Activated CD4-positive, alpha-beta T cell treated with anti-CD3 and anti-CD28 coated beads, Interleukin-2, Interleukin-6, amounts not matched to agents 100 ng/mL and 50 ng/mL, durations not matched to agents 16 hours and 8 hours (primary cell): ENCODE measurements around the gene HERC2.

ENCODE experiments used
- DNase-seq: peaks from one replicate; pipeline ENCODE4 v3.0.0-alpha.2; 2020

Gene HERC2

DNA sequence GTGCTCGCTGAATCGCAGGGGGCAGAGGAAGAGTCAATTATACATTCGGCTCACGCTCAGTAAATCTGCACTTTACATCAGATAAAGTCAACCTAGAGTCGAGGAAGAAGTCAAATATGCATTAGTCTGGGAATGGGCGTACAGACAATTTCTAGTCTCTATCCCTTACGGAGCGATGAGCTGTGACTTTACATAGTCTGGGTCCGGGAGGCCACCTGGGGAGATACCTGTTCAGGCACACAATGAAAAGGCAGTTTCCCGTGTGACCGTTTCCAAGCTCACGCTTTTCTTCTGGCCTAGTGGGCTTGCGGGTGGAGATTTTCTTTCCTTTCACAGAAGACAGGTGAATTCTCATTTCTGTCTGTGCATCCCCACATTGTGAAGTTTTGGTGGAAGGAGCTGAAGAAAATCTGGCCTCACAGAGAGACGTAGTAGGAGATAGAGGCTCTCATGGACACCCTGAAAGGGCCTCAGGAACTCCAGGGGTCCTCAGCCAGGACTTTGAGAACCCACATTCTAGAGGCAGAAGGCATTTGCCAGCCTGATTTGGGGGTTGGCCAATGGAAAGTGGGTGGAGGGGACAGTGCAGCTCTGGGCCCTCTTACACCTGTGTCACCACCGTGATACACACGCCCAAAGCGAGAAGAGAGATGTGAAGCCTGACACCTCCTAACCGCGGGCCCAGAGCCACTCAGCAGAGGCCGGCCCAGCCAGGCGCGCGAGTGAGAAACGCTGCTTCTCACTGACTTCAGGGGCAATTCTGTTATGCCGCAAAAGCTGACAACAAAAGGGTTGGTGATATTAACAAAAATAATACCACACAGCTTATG, 212.1 kb downstream of the HERC2 start:
- no peak for DNase-seq

DNA sequence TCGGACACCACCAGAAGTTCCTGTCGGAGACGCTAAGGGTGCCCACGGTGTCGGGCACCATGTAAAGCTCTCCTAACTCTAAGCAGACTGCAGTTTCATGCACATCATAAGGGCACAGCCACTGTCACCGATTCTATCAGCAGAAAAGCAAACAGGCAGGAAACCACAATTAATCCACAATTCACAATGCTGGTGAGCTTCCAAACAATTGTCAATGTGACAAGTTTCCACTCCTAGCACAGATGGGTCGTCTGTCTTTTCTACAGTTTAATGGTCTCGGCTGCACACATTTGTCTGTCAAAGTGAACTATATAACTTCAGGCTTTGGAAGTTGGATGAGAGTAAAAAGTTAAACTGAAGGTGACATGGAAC, 214.1 kb downstream of the HERC2 start:
- peak; percentile 12 for DNase-seq

DNA sequence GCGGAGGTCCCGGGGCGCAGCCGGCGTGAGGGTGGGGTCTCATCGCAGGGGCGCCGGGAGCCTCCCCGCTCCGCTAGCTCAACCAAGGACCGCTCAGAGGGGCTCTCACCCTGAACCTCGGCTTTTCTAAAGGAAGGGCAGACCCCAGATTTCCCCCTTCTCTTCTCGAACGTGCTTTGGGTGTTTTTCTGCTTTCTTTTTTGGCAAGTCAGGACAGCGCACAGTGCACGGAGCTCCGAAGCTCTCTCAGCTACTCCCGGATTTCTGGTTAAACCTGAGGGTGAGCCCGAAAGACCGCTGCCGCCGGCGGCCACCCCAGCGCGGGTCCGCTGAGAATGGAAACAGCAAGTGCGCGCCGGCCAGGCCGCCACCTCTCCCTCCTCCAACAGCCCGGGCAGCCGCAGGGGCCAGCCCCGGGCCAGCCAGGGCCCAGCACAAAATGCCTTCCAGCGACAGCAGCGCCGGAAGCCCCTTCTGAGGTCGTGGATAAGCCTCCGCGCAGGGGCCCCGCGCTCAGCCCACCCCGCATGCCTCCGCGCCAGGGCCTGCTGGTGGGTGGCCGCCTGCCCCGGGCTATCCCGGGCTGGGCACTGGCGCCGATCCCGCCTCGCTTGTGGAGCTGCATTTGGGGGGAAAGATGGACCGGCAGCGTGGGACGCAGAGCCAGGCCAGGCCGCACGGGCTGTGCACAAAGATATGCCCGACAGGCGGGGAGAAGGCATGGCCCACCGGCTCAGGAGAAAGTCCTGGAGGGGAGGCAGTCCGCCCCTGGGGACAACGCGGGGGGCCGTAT, 214.7 kb downstream of the HERC2 start:
- no peak for DNase-seq

DNA sequence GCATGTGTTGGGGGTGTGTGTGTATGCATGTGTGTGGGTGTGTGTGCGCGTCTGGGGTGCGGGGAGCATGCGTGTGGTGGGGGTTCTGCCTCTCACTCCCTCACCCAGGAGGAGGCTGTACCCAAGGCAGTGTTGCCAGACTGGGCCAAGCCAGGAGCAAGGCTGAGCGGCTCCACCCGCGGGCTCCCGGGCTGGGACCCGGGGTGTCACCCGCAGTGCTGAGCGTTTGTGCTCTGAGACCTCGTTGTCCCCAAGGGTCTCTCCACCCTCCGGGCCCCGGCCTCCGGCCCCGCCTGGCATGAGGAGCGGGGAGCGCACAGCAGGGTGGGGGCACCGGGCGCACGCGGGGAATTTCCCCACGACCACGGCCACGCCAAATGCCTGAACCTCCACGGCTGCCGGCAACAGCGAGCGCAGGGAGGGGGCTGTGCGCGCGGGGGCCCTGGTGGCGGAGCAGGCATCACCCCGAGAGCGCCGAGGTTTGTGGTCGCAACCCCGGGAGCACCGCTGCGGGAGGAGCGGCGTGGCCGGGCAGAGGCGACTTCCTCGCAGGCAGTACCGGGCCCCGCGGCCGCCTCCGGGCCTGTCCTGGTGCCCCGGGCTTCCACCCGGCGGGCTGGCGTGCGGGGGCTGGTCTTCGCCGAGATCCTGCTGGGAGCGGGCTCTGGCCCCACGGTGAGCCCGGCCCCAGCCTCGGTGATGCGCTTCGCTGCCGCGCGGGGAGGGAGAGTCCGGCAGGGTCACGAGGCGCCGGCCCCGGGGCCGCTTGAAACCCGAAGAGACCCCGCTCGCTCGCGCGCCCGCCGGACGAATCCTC, 215.5 kb downstream of the HERC2 start:
- peak; percentile 19 for DNase-seq

DNA sequence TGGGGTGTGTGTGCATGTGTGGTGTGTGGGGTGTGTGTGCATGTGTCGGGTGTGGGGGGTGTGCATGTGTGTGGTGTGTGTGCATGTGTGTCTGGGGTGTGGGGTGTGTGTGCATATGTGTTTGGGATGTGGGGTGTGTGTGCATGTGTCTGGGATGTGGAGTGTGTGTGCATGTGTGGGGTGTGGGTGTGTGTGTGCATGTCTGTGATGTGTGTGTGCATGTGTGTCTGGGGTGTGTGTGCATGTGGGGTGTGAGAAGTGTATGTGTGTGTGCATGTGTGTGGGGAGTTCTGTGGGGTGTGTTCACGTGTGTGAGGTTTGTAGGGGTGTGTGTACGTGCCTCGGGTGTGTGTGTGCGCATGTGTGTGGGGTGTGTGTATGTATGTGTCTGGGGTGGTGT, 216.2 kb downstream of the HERC2 start:
- DNase-seq: no peak

DNA sequence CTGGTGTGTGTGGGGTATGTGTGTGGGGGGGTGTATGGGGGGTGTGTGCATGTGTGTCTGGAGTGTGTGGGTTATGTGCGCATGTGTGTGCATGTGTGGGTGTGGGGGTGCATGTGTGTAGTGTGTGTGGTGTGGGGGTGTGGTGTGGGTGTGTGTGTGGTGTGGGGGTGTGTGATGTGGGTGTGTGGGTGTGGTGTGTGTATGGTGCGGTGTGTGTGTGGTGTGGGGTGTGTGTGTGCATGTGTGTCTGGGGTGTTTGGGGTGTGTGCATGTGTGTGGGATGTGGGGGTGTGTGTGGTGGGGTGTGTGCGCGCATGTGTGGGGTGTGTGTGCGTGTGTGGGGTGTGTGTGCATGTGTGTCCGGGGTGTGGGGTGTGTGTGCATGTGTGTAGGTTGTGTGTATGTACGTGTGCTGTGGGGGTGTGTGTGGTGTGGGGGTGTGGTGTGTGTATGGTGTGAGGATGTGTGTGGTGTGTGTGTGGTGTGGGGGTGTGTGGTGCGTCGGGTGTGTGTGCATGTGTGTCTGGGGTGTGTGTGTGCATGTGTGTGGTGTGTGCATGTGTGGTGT, 216.7 kb downstream of the HERC2 start:
- DNase-seq: no peak

GRCh38 chr15:28104326-28104725, 217.7 kb downstream of the HERC2 start:
- no peak for DNase-seq

GRCh38 chr15:28103831-28104230, 218.1 kb downstream of the HERC2 start:
- no peak for DNase-seq

DNA sequence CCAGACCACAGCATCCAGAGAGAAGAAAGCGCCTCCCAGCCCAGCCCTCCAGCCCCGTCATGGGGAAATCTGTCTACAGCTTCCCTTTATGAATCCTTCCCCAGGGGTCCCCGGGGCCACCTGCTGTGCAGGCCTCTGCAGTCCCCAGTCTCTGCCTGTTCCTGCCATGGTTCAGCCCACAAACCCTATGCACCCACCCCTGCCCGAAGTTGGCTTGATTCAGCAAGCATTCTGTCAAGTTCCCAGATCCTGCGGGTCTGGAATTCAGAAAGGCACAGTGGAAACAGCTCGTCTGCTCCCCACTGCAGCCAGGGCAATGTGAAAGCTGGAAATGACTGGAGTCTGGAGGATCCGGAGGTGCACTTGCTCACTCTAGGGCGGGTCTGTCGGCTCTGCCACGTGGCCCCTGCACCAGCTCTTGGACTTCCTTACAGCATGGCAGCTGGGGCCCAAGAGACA, 220.0 kb downstream of the HERC2 start:
- no peak for DNase-seq

DNA sequence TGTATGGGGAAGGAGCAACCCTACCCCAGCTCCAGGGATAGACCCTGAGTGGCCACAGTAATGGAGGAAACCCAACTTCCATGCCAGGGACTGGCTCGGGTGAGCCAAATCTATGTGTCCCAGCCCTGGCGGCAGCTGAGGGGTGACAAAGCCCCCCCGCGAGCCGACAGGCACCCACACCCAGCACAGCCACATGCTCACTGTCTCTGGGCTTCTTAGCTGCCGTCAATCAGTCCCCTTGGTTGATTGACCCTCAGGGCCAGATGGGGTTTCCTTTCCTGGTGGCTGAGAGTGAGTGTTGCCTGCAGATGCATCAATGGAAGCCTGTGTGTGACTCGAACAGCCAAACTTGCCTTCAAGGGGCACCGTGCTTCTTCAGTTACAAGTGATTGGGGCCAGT, 220.8 kb downstream of the HERC2 start:
- DNase-seq: no peak

GRCh38 chr15:28100516-28101195, 221.3 kb downstream of the HERC2 start:
- no peak for DNase-seq

DNA sequence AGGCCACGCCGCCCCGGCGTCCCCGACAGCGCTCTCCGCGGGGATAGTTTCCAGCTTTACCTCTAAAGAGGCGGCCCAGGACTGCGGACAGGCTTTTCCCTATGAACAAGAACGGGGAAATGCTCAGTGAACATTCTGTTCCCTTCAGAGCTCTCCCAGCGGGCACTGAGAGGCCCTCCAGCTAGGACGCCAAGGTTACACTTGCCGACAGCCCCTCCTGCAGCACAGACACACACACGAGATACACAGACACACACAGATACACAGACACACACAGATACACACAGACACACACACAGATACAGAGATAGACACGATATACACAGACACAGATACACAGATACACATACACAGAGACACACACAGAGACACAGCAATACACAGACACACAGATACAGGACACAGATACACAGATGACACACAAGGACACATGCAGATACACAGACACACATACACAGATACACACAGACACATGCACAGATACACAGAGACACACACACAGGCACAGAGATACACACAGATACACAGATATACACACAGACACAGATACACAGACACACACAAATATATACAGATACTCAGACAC, 222.3 kb downstream of the HERC2 start:
- DNase-seq: no peak

DNA sequence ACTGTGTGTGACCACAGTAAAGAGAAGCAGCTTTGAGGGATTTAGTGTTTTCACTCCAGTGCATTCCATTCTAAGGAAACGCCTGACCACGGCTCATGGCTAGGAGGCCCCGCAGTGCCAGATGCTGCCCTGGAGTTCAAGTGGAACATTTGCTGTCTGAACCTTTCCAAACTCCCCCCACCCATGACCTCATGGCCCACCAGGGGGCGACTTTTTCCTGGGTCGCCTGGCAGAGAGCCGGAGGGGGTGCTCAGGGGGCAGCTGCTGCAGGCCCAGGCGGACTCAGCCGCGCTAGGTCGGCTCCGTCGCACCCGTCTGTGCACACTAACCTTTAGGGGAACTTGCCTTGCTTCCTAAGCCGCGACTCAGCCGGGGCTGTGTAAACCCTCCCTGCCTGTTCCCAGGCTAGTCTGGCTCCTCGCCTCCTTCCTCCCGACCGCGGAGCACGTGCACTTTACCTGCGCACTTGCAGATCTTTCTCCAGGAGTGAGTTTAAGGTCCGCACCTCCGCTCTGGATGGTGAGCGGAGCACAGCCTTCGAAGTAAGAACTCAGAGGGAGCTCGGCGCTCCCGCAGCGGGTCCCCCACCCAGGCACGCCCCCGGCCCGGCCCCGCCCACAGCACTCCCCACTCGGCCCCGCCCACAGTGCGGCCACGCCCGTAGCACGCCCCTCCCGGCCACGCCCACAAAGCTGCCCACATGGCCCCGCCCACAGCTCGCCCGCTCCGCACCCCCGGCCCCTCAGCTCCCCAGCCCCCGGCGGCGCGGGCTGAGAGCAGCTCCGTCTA, 223.0 kb downstream of the HERC2 start, which contains the start of gene OCA2:
Gene OCA2, minus strand, starts transcription at position 550 of the 789 bp plus-strand sequence. CDS start 17,441 bp downstream, outside the sequence.
- peak; percentile 58 for DNase-seq

DNA sequence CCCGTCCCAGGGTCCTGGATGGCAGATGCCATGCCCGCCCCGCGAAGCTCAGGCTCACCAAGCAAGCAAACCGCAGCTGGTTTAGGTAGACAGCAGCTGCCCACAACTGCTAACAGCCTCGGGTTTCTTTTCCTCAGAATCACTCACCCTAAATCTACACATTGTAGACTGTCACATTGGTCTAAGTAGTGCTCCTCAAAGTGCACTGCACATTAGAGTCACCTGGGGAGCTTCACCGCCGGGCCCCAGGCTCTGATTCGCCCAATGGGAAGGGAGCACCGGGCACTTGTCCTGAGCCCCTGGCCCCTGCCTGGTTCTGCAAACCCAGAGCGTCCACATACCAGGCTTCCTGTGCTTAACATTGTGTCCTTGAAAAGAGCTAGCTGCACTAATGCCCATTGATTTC, 223.6 kb downstream of the HERC2 start:
- no peak for DNase-seq

- DNase-seq: no peak
Measured at GRCh38 chr15:28097656-28098359, 224.2 kb downstream of the HERC2 start.

- DNase-seq: no peak
Measured at GRCh38 chr15:28096670-28097431, 225.1 kb downstream of the HERC2 start.

- no peak for DNase-seq
Measured at GRCh38 chr15:28096411-28096669, 225.6 kb downstream of the HERC2 start.

DNA sequence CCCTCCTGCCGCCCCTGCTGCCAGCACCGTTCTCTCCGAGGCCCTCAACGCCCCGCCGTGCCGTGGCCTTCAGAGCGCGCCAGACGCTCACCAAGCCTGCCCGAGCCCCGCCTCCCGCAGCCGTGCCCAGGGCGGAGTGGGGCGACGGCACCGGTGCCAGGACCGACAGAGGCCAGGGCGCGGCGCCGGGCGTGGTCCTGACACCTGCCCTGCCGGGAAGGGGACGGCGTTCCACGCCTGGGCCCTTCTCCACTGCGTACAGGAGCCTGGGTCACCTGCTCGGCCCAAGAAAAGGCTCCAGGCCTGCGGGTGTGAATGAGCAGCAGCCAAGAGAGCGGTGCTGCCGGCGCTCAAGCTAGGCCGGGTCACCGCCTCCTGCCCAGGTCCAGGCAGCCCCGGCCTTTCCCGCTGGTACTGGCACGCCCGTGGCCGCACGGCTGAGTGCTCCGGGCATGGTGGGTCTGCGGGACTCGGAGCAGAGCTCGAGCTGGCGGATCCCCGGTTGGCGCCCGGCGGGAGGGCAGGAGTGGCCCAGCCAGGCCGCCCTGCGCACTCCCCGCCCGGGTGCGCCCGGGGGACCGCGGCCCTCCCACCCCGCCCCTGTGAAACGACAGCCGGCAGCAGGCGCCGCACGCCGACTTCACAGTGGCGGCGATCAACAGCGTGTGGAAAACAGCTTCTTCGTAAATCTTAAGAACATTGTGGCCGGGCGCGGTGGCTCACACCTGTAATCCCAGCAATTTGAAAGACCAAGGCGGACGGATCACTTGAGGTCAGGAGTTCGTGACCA, 227.1 kb downstream of the HERC2 start:
- no peak for DNase-seq
